Coronary artery (tissue), 2 donors: ENCODE results near the gene CHST13.
A peak's percentile ranks its signal among the peaks of the same experiment; 100 is the strongest.

Experiments
- DNase-seq: peaks from one replicate; pipeline ENCODE4 v3.0.0-alpha.2; 2017; ENCODE audit warnings: low spot score
- H3K27ac ChIP-seq, 2 donors: fragments of 200-600 bp; sonication (generic); one replicate each; pipeline ENCODE4 v1.5.1; 2016 to 2019
- H3K4me3 ChIP-seq: fragments of 200-600 bp; sonication (generic); 2 replicates; pipeline ENCODE4 v1.5.1; 2016; ENCODE audit warnings: mild to moderate bottlenecking, moderate library complexity
- CTCF ChIP-seq: fragments of 200-600 bp; sonication (generic); IDR thresholded peaks from one replicate; pipeline ENCODE4 v1.5.1; 2019; ENCODE audit warnings: antibody characterized with exemption

Gene CHST13

GRCh38 chr3:126550488-126551051 lies 26.6 kb downstream of the CHST13 start:
- no peak for TF ChIP-seq CTCF
- Histone ChIP-seq H3K4me3 (no peak overlapping the region), H3K27ac (no peak overlapping the region)
- DNase-seq = peak; percentile 55

GRCh38 chr3:126551121-126551838 lies 27.3 kb downstream of the CHST13 start:
- Histone ChIP-seq H3K27ac (no peak overlapping the region), H3K4me3 (no peak overlapping the region)
- TF ChIP-seq CTCF = no peak
- peak; percentile 52 for DNase-seq

- no peak for TF ChIP-seq CTCF
- H3K4me3 ChIP-seq = no peak overlapping the region
- H3K27ac ChIP-seq = no peak overlapping the region
- DNase-seq = peak; percentile 52
Measured at GRCh38 chr3:126551839-126552687, 28.1 kb downstream of the CHST13 start.

- DNase-seq = peak; percentile 55
- no peak overlapping the region for H3K27ac ChIP-seq
- TF ChIP-seq CTCF = no peak
- no peak overlapping the region for H3K4me3 ChIP-seq
Measured at GRCh38 chr3:126552688-126553283, 28.8 kb downstream of the CHST13 start.

GRCh38 chr3:126553284-126554084 lies 29.5 kb downstream of the CHST13 start:
- H3K27ac ChIP-seq = no peak overlapping the region
- H3K4me3 ChIP-seq = no peak overlapping the region
- no peak for TF ChIP-seq CTCF
- peak; percentile 35 for DNase-seq
